HG03460 (cell line): Measurements from ENCODE around the gene GPS1.

Source experiments
- ATAC-seq: cut with Tn5 transposase; IDR thresholded peaks from one replicate; pipeline ENCODE4 v1.9.1; 2021; ENCODE audit not compliant: unreplicated experiment

Gene GPS1

DNA sequence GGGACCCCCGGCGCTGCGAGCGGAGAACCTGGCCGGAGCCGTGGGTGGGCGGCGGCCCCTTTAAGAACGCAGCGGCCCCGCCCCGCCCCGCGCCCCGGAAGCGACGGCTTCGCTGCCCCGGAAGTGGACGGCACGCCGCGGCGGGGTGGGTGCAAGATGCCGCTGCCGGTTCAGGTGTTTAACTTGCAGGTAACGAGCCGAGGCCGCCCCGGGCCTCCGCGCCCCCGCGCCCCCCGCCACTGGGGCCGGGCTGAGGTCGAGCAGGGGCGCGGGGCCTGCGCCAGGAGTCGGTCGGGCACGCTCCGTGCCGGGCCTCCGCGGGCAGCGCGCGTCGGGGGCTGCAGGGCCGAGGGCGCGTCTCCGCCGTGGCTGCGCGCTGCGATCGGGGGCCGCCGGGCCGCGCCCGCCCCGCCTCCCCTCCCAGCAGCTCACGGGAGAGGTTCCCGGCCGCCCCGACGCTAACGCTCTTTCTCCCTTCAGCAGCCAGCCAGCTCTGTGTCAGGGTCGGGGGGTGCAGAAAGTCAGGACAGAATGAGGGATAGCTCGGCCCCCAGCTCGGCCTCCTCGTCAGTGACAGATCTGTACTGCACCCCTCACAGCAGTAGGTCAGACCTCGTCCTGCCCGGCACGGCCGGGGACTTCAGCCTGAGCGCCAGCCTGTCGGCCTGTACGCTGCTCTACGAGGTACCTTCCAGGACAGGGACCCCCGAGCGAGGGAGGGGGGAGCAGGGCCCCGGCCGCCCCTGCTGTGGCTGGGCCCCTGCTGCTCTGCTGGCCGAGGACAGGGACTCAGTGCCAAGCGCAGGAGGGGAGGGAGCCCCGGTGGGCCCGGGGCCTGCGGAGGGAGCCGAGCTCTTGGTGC, at the start of gene GPS1, which contains the start of gene RFNG:
TSS of gene GPS1 (plus strand) at position 123 of the 862 bp plus-strand sequence. CDS start at position 157, 34 bp downstream.
TSS of gene RFNG (minus strand) at position 36 of the 862 bp plus-strand sequence. CDS start 45 bp downstream, outside the sequence.
- no peak for ATAC-seq

DNA sequence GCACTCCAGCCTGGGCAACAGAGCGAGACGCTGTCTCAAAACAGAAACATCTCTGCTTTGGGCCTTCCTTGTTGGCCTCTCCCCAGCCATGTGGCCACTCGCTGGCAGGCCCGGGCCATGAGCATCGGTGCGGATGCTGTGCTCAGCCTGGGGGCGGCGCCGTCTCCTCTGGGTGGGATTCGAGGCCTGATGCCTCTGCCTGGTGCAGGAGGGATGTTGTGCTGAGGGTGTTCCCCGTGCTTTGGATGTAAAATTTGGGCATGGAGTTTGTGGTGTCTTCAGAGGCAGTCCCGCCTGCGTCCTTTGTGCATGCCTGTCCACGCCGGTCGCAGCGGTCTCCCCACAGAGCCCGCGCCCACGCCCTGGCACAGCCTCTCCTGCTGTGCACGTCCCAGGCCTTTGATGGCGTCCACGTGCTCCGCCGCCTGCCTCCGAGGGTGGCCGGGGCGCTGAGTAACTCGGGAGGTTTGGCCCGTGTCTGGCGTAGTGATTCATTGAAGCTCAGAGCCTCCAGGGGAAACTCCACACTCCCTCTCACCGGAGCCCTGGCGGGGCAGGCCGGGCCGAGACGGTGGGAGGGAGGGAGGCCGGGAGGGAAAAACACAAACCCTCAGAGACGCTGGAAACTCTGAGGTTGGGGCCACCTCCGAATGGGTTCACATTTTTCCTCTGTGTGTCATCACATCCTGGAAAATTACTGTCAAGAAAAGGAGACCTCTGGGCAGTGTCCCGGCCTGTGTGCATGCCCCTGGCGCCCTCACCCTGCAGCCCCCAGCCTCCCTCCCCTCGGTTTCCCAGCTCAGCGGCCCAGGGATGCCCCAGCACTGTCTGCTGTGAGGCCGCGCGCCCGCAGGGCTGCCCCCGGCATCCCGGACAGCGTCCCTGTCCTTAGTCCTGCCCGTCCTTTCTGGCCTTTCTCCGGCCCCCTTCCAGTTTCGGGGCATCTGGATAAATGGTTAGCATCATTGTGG, 48.0 kb upstream of the GPS1 start:
- ATAC-seq: no peak

DNA sequence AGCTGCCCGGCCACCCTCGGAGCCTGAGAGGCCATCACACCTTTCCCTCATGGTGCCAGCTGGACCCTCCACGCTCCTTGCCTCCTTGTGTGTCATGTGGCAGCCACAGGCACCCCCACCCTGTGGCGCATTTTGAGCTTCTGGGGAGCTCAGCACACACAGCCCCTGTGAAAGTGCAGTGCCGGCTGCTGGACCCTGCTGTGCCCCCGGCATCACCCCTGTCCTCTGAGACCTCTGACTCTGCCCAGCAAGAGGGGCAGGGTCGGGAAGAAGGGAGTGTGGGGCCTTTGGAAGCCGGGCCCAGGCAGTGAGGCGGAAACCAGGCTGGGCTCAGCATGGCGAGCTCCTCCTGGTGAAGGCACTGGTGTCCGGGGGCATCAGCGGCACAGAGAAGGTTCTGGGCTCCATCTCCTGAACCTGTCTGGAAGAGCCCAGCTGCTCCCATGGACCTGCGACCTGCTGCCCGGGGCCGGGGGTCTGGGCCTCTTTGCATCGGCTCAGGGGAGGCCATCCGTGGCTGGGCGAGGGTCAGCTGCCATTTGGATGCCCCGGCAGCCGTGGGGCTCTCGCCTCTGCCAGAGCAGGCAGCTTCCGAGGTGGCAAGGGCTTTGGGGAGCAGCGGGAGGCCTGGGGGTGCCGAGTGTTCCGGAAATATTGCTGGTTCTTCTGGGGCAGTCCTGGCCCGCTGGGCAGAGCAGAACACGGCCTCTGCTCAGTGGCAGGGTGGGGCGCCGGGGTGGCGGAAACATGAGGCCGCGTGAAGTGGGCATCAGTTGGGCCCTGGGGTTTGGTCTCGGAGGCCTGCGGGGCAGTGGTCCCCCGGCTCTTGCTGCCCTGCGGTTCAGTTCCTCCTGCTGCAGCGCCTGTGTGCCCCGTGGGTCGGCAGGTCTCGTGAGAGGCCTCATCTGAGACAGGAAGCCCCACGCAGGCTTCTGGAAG, 46.9 kb upstream of the GPS1 start:
- ATAC-seq: no peak

DNA sequence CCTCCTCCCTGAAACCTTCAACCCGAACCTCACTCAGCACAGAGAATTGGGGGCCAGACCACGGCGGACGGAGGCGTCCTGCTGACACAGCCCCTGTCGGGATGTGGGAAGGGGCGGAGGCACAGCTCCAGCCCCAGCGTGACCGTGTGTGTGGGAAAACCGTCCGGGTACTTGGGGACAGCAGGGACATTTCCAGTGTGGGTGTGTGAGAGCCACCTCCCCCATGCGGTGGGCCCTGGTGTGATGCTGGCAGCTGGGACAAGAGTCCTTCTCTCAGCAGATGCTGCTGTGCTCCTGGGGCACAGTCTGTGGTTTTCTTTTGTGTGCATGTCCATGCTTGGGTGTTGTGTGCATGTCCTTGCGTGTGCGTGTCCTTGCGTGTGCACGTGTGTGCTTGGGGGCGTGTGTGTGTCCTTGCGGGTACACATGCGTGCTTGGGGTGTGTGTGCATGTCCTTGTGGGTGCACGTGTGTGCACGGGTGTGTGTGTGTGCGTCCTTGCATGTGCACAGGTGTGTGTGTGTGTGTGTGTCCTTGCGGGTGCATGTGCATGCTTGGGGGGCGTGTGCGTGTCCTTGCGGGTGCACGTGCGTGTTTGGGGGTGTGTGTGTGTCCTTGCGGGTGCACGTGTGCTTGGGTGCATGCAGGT, 45.9 kb upstream of the GPS1 start:
- ATAC-seq: no peak

DNA sequence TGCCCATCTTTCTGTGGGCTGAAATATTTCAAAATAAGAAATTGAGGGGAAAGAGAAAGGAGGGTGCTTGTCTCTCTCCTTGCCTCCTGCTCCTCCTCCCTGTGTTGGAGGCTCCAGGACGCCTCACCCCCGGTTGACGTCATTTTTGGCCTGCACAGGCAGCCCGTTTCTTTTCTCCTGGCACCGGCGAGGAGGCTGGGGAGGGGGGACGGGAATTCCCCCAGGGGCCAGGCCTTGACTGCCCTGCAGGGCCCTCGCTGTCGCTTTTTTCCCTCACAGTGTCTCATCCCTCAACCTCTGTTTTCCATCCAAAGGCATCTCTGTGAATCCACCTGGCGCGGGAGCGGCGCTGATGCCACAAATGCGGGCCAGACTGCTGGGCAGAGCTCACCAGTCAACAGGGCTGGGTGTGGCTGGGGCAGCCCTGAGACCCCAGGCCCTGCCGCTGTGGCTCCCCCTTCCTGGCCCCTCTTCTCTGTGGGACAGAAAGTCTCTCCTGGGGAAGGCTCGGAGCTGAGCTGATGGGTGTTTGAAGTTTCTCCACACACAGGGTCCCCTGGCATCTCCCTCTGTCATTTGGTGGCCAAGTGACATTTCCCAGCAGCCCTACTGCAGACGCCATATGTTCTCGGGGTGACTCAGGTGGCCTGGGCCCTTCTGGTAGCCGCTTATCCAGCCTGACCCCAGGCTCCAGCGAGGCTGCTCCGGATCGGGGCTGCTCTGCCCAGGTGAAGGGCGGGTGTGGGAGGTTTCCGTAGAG, 45.0 kb upstream of the GPS1 start:
- ATAC-seq: no peak

DNA sequence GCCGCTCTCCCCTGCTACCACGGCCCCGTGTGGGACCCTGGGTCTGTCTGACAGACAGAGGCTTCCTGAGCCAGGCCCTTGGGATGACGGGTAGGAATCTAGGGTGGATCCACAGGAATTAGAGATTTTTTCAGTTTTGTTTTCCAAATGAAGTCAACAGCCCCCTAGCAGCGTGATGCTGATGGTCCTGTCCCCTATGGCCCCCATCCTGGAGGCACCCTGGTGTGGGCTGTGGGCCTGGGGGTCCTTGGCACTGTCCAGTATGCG, 44.5 kb upstream of the GPS1 start:
- no peak for ATAC-seq

DNA sequence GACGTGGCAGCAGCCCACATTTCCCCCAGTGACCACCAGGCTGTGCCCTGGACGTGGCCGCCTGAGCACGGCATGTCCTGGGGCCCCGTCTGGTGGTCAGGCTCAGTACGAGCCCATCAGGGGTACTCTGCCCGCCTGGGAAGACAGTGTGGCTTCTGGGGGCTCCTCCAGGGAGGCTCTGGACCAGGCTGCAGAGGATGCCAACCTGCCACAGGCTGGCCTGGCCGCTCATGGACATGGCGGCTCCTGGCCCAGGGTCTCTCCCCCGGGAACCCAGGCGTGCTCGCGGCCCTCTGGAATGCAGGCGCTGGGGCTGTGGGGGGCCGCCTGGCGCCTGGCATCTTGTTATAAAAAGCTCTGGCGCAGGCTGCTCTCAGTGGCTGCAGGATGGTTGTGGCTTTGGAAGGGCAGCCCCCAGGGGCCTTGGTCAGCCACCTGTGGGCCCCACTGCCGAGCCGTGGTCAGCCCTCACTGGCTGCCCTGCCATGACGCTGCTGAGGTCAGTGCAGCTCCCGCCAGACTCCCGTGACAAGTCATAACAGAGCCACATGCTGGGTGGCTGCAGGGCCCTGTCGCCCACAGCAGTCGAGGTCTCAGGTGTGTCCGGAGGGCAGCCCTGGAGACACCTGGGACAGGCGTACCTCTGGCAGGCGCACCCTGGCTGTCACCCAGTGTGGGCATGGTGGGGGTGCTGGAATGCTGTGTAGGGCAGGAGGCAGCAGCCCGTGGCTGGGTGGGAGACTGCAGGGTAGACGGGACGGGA, 44.0 kb upstream of the GPS1 start:
- ATAC-seq: no peak

DNA sequence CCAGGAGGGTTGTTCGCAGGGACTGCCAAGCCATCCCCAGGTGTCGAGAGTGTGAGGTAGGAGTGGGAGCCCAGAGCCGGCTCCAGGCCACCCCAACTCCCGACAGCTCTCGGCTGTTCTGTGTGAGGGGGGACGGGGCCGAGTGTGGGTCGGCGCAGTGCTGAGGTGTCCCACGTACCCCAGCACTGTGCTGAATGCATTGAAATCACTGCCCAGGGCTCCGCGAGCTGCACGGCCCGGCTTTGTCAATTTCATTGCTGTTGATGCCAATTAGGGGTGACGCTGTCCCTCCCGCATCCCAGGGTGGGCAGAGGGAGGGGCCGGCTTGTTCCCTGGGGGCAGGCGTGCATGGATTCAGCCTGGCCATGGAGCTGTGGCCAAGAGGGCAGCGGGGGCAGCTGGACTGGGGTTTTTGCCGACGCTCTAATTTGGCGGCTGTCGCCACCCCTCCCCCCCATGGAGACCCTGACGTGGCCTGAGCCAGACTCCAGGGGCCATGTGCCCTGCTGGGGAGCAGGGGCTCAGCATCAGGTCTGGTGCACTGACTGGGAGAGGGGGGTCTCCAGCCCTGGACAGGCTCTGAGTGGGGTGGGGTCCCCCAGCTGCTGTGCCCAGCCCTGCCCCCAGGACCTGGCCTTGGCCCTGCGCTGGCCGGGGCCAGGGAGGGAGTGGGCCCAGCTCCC, 43.3 kb upstream of the GPS1 start:
- no peak for ATAC-seq

DNA sequence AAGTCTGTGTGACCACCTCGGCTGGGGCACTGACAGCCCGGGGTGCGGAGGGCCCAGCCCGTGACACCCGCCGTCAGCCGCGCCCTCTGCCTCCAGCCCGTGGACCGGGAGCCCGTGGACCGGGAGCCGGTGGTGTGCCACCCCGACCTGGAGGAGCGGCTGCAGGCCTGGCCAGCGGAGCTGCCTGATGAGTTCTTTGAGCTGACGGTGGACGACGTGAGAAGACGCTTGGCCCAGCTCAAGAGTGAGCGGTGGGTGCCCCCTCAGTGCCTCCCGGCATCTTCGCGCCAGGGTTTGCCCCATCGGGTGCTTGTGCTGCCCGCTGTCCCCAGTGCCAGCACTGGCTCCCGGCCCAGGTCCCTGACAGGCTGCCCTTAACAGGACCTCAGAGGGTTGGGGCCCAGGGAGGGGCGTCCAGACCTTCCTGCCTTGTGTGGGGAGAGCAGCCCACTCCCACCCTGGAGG, 42.7 kb upstream of the GPS1 start:
- no peak for ATAC-seq

DNA sequence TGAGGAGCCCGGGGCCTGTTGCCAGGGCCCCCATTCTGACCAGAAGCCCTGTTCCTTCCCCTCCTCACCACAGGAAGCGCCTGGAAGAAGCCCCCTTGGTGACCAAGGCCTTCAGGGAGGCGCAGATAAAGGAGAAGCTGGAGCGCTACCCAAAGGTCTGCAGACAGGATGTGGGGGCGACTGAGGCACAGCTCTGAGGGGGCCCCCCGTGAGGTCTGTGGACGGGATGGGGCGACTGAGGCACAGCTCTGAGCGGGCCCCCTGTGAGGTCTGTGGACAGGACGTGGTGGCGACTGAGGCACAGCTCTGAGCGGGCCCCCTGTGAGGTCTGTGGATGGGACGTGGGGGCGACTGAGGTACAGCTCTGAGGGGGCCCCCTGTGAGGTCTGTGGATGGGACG, 42.3 kb upstream of the GPS1 start:
- no peak for ATAC-seq

DNA sequence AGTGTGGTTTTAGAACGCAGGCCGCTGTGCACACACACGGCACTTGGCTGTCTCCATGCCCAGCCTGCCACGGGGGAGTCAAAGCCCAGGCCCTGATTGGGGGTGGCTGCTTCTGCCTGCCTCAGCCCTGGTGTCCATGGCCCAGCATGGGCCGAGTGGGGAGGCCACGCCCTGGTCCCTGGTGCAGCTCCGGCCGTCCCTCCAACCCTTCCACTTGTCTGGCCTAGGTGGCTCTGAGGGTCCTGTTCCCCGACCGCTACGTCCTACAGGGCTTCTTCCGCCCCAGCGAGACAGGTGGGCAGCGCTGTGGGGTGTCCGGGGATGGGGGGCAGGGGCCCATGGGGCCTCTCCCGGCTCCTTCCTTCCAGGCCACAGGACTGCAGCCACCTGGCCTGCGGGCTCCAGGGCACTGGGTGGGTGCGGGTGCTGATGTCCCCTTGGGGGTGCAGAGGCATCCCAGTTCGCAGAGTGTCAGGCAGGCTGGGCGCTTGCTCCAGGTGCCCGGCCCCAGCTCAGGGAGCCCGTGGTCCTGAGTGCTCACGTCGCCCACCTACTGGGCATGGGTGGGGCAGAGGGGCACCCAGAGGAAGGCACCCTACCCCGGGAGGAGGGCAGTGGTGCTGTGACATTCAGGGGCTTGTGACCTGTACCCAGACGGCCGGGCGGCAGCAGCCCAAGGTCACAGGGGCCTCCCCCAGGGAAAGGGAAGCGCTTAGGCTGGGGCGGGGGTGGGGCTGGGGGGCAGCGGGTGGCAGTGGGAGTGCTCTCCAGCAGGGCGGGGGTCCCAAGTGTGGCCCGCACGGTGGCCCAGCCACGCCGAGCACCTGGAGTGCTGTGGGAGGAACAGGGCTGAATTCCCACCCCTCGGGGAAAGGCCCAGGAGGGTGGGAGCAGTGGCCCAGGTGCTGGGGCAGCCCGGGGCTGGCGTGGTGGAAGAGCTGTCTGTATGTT, 40.8 kb upstream of the GPS1 start:
- ATAC-seq: no peak

DNA sequence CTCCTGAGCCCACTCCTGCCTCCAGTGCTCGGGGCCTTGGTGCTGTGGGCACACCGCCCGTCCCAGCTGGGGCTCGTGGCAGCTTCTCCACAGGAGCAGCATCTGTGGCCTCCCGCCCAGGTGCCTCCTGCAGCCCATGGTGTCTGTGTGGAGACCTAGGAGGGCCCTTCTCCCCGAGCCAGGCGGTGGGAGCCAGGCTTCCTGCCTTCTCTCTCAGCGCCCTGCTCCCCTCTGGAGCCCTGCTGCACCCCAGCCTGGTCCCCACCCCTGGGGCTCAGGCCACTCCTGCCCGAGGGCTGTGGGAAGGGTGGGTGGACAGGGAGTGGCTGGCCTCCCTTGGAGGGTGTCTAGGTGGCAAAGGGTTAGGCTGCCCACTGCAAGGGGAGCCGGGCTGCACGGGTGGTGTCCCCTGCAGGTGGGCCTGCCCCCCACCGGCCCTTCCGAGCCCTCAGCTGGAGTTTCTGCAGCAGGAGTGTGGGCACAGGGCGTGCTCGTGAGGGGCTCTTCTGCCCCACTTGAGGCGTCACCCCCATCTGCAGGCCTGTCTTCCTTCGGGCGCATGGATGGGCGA, 40.0 kb upstream of the GPS1 start:
- ATAC-seq: no peak

DNA sequence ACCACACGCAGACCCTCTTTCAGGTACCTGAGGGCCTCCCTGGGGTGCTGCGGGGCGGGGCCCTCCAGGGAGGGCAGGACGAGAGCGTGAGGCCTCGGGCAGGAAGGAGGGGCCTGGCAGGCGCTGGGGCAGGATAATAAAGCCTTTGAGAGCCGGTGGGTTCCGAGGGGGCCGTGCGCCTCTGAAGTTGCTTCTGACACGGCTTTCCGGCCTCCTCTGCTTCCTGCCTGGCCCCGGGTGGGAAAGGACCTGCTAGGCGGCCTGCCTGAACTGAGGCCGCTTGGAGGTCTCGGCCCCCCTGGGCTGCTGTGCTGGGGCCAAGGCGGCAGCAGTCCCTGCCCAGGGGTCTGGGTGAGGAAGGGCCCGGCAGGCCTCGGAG, 39.4 kb upstream of the GPS1 start:
- ATAC-seq: no peak

DNA sequence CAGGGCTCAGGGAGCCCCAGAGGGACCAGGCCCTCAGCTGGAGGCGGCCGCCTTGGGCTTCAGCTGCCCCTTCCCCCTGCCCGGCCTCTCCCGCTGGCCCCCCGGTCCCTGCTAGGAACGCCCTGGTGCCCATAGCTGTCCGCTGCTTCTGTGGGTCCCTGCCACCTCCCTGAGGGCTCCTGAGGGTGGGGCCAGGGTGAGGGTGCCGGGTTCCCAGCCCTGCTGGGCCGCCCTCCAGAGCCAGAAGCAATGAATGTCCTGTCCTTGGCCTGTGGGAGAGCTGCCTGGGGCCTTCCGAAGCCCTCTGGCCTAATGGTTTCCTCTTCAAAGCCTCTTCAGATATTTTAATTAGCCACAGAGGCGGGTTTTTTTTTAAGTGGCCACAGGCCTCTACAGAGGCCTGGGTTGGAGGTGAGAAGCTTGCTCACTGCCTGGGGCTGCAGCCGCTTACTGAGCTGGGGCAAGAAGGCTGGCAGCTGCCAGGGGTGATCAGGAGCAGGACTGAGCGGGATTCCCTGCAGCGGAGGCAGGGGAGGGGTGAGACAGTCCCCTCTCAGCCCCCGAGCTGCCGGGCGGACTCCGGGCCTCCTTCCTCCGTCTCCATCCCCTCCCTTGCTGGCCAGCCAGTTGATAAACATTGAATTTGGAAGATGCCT, 38.9 kb upstream of the GPS1 start:
- no peak for ATAC-seq

DNA sequence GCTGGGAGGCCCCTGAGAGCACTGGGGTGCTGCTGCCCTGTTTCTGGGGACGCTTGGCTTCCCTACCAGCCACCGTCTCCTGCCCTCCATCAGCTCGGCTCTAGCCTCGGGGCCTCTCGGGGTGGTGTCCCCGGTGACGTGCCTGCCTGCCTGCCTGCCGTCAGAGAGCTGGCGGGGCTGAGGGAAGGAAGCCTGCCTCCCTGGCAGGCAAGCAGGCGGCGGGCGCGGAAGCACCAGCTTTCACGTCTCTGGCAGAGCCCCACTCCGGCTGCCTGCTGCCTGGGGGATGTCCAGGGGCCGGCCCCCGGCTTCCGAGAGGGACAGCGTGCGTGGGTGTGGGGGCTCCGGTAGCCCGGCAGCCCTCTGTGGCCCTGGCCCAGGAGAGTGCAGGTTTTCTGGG, 38.4 kb upstream of the GPS1 start:
- no peak for ATAC-seq

DNA sequence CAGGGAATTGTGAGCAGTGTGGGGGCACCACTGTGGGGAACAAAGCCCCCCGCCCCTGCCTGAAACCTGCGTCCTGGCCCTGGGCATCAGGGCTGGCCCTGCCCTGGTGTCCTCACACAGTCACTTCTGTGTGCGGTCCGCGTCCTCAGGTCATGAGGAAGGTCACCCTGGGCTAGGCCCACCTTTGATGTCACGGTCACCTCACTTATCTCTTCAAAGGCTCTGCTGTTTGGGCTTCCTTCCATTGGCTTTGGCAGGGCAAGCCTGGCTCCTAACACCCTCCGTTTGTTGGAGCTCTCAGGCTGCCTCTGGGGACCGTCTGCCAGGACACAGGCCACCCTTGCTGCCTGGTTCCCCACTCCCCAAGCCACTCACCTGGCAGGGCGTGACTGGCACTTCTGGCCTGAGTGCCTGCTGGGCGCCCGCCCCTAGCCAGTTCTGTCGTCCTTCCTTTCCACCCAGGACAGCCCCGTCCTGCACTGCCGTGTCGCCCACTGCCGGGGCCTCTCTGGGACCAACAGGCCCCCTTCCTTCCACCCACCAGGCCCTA, 37.9 kb upstream of the GPS1 start:
- no peak for ATAC-seq
